Ramos (cell line): Measurements from ENCODE around the gene BTG4.

ENCODE experiments used
- in situ Hi-C: fragments of 300-500 bp; cut with MboI; formaldehyde crosslinking; loops from one replicate; pipeline ENCODE4 v1.14.3; 2022; ENCODE audit warnings: low sequenced_read_pairs; ENCODE audit not compliant: unreplicated experiment

BTG4 gene

DNA sequence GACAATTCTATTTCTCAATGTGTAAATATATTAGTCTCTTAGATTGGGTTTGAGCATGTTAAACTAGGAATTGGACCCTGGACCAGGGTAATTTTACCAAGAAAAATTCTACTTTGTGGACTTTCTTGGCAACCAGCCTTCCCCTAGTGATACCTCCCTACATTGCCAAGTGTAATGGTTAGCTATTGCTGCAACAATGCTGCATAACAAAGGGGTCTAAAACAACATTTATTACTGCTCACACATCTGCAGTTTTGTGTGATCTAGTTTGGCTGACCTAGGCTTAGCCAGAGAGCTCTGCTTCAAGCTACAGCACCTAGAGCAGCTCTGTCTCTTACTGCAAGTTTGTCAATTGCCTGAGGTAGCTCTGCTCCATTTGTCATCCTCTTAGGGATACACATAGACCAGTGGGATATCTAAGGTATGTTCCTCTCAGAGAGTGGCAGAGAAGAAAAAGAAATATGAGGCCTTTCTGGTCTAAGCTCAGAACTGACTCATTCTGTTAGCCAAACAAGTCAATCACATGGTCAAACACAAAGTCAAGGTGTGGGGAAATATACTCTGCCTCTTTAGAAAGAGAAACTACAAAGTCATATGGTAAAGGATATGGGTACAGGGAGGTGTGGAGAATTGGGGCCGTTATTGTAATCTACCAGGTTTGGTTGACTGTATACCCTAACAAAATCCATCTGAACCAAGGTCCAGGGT is 26.4 kb upstream of the BTG4 start:
- in situ Hi-C loops, result no loop called here

DNA sequence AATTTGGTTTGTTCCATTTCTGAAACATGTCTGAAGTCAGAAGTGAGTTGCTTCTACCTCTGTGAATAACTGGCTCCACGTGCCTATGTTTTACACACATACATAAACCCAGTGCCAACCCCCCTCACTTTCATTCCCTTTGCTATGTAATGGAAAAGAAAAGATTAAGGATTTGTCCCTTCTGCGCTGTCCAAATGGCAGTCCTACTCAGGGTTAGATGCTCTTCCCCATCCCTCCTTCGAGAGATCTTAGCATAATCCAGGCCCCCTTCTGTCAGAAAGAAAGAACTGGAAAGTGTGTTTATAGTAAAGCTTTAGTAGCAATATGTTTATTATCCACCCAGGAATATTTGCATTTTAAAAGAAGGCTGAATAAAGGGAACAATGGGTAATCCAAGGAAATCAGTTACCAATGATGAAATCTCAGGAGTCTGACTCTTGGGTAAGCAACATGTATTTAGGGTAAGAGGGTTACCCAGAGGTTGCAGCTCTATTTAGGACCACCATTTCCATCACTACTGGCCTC is 25.2 kb upstream of the BTG4 start:
- in situ Hi-C loops, result no loop called here

DNA sequence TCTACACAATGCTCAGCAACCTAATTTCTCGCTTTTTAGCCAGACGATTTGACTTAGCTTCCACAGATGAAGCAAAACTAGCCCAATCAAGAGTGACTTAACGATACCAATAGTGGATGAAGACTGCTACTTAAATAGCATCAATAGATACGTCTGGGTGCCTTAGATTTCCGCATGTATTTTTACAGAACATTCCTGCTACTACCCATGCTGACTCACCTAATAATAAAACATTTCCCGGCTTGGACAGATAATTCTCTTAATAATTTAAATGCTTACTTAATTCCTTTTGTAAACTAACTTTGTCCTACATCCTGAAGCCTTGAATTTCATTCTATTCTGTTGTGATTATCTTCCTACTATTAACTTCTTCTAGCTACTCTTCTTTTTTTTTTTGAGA is 23.1 kb upstream of the BTG4 start:
- in situ Hi-C loops, result no loop called here

DNA sequence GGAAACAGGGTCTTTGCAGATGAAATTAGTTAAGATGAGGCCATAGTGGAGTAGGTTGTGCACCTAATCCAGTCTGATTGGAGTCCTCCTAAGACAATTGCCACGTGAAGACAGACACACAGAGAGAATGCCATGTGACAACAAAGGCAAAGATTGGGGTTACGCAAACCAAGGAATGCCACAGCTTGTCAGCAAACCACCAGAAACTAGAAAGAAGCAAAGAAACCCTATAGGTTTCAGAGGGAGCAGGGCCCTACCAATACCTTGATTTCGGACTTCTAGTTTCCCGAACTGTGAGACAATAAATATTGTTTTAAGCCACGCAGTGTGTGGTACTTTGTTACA is 20.2 kb upstream of the BTG4 start:
- in situ Hi-C loops, result no loop called here

DNA sequence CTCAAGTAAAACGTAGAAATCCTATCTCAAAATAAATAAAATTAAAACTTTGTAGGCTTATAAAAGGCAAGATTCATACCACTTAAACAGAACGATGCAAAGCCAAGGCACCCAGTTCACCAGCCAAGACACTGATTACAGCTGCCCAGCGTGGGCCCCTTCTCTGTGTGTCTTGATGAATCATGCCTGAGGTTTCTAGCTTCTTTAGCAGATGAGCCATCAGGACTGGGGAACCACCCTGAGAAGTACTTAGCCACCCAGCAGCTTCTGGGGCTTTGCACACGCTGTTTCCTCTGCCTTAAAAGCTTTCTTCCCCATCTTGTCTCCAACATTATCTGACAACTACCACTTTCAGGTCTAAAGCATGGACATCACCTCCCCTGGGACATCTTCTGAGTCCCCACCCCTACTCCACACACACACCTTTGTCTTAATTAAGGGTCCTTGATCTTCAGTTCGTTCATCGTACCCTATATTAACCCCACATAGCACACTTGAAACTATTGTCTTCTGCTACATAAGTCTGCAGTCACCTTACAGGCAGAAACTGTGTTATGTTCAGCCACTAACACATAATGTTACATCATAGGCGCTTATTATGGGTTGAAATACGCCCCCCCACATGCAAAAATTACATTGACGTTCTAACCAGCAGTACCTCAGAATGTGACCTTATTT is 19.6 kb upstream of the BTG4 start:
- in situ Hi-C loops, result no loop called here

DNA sequence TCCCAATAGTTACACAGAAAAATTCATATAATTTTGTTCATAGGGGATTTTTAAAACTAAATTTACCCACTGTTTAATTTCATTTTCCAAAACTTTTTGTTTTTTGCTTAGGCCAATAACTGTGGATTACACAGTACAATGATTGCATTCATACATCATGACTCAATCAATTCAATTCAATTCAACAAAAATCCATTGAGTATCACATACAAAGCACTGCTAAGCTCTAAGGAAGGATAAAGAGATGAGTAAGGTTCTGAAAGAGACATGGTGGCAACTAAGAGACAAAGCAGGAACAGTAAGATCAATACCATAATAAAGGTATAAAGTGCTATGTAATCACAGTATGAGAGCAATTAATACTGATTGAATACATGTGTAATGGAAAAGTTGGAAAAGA is 18.9 kb upstream of the BTG4 start:
- in situ Hi-C loops, result no loop called here

DNA sequence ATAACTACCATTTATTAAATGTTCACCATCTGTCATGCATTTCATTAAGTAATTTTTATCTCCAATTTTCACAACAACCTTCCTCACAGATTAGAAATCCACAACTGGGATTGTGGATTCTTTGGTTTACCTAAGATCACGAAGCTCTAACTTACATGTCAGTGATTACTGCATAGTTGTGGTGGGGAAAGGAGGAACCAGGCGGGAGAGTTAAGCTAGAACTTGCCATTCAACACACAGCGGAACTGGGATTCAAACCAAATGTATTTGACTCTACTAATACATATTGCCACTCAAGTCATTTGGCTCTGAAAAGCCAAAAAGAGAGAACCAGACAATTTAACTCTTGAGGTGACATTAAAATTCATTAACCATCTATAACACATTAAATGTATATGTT is 17.9 kb upstream of the BTG4 start:
- in situ Hi-C loops, result no loop called here

DNA sequence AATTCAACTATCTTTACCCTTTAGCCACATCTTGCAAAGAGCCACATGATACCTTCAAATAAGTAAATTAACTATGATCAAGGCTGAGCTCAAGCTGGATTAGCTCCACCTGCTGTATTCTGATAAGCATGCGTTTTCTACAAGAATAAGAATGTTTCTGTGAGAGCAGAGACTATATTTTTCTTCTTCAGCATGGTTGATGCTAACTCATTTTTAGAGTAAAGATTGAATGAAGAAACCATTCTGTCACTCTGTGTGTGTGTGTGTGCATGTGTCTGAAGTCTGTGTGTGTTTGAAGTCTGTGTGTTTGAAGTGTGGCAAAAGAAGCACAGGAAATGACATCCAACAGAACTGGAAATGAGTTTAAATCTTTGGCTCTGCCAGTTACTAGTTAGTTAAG is 16.4 kb upstream of the BTG4 start:
- in situ Hi-C loops, result no loop called here

DNA sequence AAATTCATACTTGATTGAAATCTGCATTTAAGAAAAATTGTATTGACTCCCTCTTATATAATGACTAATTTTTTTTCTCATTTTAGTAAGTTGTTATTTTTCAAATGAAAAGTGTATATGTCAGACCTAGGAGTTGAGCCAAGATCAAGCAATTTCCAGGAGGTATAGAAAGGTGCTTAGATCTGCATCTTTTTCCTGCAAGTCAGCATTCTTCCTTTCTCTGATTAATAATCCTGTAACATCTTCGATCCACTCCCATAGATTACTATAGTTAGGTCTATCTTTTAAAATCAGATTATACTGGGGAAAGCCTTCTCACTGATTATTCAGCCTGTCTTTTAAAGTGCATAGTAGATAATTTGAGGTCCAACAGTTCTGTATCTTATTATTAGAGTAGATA is 15.1 kb upstream of the BTG4 start:
- in situ Hi-C loops, result no loop called here

DNA sequence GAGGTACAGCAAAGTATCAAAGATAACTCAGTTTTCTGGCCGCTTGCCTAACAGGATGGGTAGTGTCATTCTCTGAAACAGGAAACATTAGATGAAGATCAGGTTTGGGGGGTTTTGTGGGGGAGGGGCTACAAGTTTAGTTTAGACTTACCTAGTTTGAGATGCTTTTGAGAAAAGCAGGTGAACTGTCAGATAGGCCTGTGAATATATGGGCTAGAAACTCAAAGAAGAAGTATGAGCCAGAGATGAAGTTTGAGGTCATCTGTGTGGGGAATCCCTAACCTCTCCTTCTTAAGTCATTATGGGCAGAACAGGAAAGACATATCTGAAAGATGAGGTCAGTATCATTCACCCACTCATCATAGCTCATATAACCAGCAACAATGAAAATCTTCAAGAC is 14.3 kb upstream of the BTG4 start:
- in situ Hi-C loops, result no loop called here

DNA sequence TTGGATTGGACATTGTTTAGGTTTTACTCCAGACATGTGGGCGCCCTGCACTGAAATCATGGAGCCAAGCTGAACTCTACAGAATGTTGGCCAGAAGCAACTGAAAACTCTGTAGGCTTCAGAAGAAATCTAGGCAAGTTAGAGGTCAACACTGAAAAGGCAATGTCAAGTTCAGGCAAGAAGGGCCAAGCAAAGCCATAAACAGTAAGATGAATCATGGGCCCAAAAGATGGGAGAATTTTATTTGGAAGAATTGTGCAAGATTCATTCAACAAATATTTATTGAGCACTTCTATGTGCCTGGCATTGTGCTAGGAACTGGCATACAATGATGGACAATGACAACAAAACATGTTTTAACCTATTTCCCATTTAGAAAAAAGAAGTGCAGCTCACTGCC is 13.3 kb upstream of the BTG4 start:
- in situ Hi-C loops, result no loop called here

DNA sequence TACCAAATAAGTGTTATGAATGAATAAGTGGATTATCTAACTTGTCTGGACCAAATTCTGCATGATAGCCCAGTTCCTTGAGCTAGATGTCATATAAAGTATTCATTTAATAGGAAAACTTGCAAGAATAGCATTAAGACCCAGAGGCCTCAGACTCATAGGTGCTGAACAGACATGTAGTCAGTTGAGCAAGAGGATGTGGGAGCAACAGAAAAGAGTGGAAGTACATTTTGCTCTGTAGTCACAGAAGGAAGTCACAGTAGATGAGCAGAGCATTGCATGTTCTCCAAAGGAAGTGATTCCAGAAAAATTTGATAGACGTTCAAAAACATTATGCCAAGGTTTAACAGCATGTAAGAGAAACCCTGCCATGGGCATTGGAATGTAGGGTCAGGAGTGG is 11.9 kb upstream of the BTG4 start:
- in situ Hi-C loops, result no loop called here

DNA sequence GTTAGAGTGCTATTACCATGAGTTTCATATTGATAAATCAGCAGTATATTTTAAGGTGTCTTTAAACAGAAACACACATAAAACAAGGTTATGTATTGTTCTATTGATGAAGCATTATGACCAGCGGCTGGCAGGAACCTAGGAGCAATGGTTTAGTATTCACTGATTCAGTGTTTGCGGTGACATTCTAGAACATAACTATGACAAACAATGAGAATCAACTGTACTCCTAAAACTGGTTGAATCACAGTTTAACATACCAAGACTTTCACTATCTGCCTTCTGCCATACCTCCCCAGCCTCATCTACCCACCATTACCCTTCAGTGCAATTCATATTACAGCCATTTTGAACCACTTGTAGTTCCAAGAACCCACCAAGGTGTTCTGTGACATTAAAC is 11.2 kb upstream of the BTG4 start:
- in situ Hi-C loops, result no loop called here

DNA sequence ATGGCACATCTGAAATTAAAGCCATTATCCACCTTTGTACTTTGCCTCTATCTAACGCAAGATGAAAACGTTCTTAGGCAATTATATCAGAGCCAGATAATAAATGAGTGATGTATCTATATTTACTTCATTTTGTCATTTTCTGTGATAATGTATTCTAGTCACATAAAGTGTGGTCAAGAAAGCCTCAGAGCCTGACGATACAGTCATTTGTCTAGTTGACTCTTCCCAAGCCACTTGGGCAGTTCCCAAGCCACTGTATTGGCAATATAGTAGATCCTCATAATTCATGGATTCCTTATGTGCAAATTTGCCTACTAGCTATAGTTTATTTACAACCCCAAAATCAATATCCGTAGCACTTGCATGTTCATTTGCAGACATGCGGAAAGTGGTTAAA is 10.2 kb upstream of the BTG4 start:
- in situ Hi-C loops, result no loop called here

DNA sequence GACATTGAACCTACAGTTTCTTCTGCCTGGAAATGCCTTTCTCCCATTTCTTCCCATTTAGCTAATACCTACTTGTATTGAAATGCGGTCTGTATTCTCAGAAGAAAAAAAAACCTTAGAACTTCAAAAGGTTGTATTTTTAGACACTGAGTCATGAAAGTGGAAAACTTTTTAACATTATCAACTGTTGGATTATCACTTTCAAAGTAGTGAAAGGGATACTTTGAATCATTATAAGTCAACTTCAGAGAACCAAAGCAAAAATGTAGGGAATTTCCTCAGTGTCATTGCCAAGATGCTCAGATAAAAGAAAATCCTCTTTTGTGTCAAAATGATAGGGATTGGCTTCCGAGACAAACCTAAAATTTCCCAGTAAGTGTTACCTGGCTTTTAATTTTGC is 8.9 kb upstream of the BTG4 start:
- in situ Hi-C loops, result no loop called here

DNA sequence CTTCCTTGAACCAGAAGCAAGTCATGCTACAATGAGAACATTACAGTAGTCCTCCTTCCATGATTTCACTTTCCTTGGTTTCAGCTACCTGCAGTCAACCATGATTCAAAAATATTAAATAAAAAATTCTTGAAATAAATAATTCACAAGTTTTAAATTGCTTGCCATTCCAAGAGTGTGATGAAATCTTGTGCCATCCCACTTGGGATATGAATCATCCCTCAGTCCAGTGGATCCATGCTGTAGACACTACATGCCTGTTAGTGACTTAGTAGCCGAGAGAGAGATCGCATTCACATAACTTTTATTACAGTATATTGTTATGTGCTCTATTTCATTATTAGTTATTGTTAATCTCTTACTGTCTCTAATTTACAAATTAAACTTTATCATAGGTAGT is 8.4 kb upstream of the BTG4 start:
- in situ Hi-C loops, result no loop called here

DNA sequence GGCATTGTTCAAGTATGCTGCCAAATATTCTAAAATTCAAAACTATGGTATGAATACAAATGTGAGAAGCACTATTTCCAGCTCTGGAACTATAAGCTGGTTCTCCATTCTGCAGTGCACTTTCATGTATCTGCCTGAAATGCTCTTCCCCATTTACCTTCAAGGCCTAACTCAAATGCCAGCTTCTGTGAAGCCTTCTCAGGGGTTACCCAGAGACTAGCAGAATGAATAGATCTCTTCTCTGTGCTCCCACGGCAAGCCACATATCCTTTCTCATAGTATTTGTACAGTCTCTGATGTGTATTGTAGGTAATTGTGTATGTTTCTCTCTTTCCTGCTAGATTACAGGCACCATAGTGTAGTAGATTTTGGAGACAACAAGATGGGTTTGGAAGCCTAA is 6.5 kb upstream of the BTG4 start:
- in situ Hi-C loops, result no loop called here

DNA sequence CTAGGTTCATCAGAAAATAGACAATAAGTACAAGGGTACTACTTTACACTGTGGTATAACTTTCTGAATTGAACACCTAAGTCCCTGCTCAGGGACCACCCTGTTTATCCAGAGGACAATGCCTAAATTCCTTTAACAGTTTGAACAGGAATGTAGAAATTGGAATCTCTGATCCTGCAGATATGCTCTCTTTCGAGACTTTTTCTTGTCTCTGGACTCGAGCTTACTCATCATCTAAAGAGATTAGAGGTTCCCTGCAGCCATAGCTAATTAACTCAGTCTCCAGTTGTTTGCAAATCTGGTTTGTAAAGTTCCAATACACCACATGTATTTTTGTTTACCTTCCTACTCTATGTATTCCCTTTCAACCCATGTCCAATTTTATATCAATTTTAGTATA is 3.4 kb upstream of the BTG4 start:
- in situ Hi-C loops, result no loop called here

DNA sequence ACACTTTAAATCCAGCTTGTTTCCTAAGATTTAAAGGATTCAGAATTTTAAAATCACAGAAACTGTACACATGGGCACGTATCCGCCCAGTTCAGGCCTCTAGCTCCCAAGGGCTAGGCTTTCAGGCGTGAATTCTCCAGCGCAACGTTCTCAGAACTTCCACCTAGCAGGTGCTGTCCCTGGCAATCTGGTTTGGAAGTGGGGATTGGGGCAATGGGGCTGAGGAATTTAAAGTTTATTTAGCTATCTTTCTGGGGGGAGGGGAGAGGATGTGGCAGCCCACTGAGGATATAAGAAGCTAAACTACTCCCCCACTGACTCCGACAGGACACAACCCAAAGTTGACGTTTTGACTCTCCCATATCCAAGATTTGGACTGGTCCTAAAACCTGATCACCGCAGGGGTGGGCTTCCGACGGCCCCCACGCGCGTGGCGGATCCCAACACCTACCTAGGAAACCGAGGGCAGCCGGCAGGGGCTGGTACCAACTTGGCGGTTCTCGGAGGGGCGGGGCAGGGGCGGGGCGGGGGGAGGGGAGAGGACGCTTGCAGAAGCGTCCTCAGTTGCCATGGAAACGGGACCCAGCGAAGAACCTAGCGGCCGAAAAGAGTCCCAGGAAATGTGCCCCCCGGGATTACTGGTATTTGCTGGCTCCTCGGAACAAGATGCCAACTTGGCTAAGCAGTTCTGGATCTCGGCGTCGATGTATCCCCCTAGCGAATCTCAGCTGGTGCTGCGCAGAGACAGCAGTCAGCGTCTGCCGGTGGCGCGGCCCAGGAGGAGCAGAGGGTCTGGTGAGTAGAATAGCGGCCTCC is 2.2 kb upstream of the BTG4 start, which contains the start of gene HOATZ:
Gene HOATZ (plus strand): TSS at position 563 of the 816 bp plus-strand sequence. CDS start 7 bp downstream, at position 570.
- in situ Hi-C loops, result no loop called here

DNA sequence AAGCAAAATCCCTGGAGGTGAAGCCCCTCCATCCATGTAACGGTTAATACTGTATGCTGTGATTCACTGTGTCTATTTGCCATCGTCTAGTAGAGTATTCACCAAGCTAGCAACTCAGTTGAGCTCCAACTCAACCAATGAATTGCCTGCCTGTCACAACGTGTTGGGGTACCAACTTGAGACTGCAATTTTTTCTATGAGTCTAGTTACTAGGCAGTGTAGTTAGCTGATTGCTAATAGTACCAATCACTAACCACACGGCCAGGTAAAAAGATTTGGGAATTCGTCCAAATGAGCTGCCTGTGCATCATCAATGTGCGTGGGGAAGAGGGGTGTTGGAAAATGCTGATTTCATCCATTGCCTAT is 1.0 kb upstream of the BTG4 start:
- in situ Hi-C loops, result no loop called here

DNA sequence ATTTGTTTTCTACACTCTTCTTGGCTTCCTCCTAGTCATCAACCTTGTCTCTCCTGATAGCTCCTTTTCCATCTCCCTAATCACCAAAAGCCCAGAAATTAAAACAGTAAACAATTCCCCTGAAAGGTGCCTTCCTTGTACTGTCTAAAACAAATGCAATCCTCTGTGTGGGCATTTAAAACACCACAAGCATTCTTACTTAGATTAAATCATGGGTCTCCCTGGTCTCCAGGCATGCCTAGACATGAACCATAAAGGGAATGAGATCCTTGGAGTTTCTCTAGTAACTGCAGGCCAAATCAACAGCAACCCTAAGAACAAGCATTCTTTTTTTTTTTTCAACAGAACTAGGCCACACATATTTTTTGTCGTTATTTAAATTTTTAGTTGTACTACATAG is 1.9 kb downstream of the BTG4 start:
- in situ Hi-C loops, result no loop called here
